T-helper 2 cell treated with Interferon-gamma antibody and Interleukin-4, amounts not matched to agents 100 ng/mL and 5 ng/mL, for 36 hours (primary cell): ENCODE data around the gene ANGPT4. TPM values are rescaled to one million over a fixed set of nuclear protein-coding genes. Genes with fewer than 3 reads are reported as not detected.

Experiments
- intact Hi-C: fragments of 100-400 bp; cut with micrococcal nuclease; formaldehyde crosslinking; loops from one replicate; pipeline ENCODE4 v1.15.1; 2023
- total RNA-seq: library from RNA; stranded (reverse); gene quantifications from 2 replicates; pipeline ENCODE4 v1.2.3, GENCODE V29; 2022

Gene ANGPT4
- total RNA-seq, 1 donor from 2014 or later = not detected

DNA sequence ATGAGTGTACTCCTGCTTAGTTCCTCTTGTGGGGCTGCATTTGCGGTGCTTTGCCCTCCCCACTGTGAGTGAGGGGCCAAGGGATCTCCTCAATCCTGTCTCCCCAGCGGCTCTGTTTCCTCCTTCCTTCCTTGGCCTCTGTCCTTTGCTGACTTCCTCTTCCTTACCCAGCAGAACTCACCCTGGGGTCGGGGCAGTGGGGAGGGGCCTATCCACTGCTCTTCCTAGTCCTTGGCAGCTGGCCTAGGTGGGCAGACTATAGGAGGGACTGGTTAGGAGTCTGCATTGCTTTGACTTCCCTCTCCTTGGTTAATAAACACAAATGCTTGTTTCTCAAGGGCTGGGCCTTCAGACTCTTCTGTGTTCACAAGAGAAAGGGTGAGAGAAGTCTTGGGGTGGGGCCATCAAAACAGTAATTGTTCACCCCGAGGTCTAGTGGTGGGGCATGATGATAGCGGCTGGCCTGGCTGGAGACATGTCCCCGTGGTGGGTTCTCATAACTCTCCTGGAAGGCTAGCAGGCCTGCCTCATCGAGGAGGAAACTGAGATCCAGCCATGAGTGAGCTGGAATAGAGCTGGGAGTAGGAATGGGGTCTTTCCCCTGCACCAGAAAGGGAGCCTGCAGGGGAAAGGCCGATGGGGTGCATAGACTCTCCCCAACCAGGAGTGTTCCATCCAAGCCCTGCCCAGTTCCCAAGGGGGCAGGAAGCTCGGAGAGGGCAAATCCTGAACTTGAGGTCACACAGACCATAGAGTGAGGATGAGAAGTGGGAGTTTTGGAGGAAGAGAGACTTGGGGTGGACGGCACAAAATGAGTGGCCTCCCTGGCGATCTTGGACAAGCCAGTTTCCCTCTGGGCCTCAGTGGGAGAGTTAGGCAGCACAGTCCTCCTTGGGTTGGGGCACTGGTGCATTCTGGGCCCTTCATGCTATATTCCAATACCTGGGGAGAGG lies 69.9 kb downstream of the ANGPT4 start:
- intact Hi-C loops = loop anchor here (10.0 kb wide), 1 partner anchor 809 kb away; the partner anchor contains the start of gene SIRPG

DNA sequence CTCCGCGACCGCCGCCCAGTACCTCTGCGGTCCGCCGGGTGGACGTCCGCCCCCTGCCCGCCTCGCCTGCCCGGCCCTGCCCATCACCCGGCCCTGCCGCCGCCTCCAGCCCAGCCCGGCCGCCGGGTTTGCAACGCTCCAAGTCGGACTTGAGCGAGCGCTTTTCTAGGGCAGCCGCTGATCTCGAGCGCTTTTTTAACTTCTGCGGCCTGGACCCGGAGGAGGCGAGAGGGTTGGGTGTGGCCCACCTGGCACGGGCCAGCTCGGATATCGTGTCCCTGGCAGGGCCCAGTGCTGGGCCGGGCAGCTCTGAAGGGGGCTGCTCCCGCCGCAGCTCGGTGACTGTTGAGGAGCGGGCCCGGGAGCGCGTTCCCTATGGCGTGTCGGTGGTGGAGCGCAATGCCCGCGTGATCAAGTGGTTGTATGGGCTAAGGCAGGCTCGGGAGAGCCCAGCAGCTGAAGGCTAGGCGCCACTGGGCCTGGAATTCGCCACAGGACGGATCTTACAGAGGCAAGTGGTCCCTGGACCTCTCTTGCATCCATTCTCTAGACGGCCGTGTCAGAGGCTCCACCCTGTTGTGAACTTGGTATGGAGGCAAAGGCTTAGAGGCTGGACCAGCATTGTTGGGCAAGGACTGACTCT lies 70.8 kb downstream of the ANGPT4 start:
- intact Hi-C loops = loop anchor here (10.0 kb wide), 1 partner anchor 809 kb away; the partner anchor contains the start of gene SIRPG

DNA sequence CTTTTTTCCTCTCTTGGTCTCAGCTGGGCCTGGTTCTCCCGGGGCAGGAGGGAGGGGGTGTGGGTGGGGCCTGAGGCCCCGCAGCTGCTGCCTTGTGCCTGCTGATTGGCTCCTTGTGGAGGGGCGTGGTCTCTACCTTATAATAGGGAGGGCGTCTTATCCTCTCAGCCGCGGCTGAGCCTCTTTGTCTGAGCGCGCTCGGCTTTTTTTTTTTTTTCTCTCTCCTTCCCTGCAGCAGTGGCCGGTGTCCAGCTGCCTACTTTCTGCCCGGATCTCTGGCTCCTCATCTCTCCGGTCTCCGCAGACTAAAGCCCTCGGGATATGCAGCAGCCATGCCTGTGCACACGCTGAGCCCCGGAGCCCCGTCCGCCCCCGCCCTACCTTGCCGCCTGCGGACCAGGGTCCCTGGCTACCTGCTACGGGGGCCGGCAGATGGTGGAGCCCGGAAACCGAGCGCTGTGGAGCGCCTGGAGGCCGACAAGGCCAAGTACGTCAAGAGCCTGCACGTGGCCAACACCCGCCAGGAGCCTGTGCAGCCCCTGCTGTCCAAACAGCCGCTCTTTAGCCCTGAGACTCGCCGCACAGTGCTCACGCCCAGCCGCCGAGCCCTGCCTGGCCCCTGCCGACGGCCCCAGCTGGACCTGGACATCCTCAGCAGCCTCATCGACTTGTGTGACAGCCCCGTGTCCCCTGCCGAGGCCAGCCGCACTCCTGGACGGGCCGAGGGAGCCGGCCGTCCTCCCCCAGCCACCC lies 71.5 kb downstream of the ANGPT4 start:
- intact Hi-C loops = loop anchor here (1.0 to 10.0 kb wide), 2 partner anchors 11 to 810 kb away; partner anchors contain the start of genes FAM110A and SIRPG

DNA sequence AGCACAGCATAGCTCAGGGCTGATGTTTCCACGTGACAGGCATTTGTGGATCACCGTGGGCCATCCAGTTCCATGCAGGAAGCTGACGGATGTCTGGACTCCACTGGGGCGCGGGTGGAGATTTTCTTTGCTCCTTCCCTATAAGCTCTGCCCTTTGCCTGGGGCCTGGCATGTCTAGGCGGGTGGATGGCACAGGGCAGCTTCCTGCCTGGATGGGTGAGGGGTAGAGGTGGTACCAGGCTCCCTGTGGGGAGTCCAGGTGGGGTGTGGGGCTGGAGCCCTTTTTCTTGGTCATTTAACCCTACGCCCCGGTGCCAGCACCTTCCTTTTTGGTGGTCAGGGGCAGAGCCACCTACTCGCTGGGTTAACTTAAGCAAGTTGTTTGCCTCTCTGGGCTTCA lies 72.2 kb downstream of the ANGPT4 start:
- intact Hi-C loops = loop anchor here (1.0 to 10.0 kb wide), 2 partner anchors 11 to 811 kb away; partner anchors contain the start of genes FAM110A and SIRPG

DNA sequence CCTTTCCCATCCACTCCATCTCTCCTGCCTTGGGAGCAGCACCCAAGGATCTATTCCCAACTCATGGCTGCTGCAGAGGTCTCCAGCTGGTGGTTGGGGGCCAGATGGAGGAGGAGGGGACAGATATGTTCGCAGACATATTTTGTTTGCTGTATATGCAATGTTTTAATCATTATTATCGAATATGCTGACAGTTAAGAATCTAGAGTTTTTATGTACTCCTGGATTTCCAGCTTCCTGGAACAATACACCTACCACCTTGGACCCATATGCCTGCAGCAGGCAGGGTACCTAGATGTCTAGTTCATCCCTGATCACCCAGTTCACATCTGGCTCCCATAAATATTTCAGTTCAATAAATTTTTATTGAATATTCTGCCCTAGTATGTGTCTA lies 73.6 kb downstream of the ANGPT4 start:
- intact Hi-C loops = loop anchor here (10.0 kb wide), 1 partner anchor 812 kb away; the partner anchor contains the start of gene SIRPG

DNA sequence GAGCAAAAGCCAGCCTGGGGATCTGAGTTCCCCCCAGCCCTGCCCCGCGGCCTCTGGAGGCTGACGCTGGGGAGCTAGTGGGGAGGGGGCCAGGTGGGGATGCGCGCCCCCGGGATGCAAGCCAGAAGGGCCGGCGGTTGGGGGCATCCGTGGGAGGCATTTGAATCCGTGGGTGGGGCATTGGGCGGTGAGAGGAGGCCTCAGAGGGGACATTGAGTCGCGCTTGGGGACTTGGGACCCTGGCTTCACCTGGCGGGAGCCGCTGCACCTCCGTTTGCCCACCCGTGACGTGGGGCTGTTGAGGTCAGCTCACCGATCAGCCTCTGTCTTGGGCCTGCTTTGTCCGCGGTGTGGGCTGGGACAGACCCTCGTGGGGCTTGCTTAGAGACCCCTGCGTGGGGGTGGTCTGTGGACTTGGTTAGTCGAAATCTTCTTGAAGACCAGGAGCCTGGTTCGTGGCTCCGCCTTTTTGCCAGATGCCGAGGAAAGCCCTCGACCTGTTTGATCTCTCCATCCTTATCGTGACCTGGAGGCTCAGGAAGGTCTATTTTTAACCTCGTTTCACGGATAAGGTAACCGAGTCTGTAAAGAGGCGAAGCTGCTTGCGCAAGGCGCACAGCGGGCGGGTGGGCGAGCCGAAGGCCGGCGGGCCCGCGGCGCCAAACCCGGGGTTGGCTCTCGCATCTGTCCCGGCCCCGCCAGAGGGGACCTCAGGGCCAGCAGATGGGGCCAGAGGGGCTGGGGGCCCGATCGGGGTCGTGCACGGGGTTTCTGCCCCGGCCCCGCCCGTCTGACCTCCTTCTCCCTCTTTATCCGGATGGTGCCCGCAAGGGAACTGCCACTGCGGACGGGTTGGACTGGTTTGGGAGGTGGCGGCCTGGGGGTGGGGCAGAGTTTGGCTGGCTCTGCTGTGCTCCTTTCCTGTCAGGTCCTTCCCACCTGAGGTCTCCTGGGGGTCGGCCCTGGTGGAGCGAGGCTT lies 74.3 kb downstream of the ANGPT4 start:
- intact Hi-C loops = loop anchor here (10.0 kb wide), 1 partner anchor 813 kb away; the partner anchor contains the start of gene SIRPG

DNA sequence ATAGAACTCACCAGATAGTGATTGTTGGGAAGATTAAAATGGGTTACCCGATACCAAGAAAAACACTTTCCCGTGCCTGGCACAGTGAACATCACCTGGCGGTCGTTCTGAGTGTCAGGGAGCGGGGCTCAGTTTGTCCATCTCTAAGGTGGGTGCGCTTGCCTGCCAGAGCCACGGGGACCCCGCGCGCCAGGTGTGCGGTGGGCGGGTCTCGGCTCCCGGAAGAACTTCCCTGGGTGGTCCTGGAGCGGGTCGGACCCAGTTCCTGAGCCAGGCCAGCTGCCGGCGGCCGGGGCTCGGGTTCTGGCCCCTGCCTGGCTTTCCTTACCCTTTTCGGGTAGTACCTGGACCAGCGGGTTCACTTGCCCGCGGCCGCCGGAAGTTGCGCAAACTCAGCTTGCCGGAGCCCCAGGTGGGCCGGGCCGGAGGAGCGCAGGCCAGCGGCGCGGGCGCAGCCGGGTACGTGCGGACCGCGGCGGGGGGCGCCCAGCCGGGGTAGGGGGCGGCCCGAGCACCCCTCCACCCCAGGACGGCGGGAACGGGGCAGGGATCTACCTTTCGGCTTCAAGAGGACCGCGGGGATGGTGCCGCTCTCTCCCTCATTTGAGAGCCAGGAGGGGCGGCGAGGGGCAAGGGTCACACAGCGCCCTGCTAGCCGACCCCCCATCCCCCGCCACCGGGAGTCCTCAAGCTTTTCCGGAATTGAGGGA lies 75.1 kb downstream of the ANGPT4 start:
- intact Hi-C loops = loop anchor here (10.0 kb wide), 1 partner anchor 814 kb away; the partner anchor contains the start of gene SIRPG

DNA sequence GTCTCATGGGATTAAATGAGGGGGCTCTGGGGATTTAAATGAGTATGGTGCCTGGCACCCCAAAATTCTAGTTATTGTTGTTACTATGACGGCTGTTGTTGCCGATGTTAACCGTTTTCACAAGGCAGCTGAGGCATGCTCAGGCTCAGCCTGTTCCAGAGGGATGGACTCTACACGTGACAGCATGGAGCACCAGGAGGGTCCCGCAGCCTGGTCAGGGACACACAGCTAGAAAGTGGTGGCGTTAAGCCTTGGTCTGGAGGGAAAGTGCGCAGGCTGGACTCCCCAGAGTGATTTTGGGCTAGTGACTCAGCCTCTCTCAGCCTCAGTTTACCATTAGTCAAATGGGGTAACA lies 75.7 kb downstream of the ANGPT4 start:
- intact Hi-C loops = loop anchor here (10.0 kb wide), 1 partner anchor 814 kb away; the partner anchor contains the start of gene SIRPG

DNA sequence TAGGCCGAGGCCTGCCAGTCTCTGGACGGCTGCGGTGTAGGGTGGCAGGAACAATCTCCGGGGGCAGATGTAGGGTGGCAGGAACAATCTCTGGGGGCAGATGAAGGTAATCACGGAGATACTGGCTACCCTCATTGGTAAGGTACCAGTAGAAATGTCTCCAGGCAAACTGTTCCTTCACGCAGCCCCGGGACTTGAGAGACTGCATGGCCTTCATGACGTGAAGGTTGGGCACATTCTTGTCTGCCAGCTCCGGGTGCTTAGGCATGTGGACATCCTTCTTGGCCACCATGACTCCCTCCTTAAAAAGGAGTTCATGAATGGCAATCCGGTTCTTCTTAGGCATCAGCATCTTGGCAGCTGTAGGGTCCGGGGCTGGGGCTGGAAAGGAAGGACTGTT lies 76.5 kb downstream of the ANGPT4 start:
- intact Hi-C loops = loop anchor here (10.0 kb wide), 3 partner anchors 435 to 1265 kb away; partner anchors contain the start of genes RBCK1, SIRPG and STK35

DNA sequence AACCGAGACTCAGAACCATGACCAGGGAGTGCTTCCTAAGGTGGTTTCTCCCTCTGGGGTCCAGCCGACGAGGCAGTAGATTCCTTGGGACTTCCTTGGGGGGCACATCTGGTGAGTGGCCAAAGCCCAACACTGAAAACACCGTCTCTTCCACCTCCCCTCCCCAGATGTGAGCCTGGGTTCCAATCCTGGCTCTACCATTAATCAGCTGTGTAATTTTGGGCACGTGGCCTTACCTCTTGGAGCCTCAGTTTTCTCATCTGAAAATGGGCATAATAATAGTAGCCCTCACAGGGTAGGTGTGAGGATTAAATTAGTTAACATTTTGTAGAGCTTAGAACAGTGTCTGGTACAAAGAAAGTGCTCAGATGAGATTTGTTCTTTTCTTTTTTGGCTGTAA lies 77.1 kb downstream of the ANGPT4 start:
- intact Hi-C loops = loop anchor here (10.0 kb wide), 2 partner anchors 434 to 1266 kb away; partner anchors contain the start of genes RBCK1 and STK35

DNA sequence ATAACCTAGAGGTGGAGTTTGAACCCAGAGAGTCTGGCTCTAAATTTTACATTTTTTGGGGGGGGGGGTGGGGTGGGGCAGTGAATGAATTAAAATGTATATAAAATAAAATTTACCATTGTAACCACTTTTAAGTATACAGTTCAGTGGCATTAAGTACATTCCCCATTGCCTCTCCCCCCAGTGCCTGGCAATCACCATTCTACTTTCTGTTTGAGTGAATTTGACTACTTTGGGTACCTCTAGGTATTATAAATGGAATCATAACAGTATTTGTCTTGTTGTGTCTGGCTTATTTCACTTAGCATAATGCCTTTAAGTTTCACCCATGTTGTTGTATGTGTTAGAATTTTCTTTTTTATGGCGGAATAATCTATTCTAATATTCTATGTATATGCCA lies 79.9 kb downstream of the ANGPT4 start:
- intact Hi-C loops = loop anchor here (10.0 kb wide), 2 partner anchors 431 to 1269 kb away; partner anchors contain the start of genes RBCK1 and STK35

DNA sequence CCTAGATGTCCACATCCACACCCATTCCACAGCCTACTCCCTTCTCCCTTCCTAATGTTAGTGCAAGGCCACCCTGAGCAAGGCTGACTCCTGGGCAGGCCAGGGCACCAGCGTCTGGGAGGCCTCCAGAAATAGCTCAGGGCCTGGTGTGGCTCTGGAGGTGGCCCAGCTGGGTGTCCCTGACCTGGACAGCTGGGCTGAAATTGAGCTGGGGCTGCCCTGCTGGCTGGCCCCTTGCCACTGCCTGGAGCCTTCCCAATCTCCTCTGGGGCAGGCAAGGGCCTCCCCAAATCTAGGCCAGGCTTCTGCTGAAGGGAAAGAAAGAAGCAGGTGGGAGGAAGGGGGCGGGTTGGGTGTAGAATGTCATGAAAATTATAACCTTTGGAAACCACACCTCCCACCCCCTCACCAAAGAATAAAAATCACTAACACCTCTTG lies 80.5 kb downstream of the ANGPT4 start:
- intact Hi-C loops = loop anchor here (10.0 kb wide), 2 partner anchors 431 to 1269 kb away; partner anchors contain the start of genes RBCK1 and STK35

DNA sequence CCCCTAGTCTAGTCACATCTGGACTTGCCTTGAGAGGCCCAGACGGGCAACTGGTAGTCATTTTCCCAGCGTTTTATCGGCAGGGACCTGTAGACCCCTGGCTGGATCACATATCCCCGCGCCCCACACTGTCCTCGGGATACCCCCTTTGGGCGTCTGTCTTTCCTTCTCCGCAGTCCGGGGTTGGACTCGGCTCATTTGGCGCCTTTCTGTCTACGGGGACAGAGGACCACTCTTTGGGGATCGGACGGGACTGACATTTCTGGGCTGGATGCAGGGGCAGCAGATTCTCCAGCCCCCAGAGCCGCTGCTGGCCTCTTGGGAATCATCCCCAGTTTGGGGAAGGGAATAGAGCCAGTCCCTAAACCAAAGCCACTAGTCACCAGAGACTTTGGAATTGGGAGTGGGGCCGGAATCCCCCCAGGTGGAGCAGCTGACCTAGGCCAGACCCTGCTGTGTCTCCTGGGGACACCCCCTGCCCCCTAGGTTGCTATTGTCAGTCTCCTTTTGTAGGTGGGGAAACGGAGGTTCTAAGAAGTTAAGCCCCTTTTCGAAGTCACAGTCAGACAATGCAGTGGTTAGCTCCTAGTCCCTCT lies 81.9 kb downstream of the ANGPT4 start:
- intact Hi-C loops = loop anchor here (10.0 kb wide), 2 partner anchors 429 to 1271 kb away; partner anchors contain the start of genes RBCK1 and STK35

DNA sequence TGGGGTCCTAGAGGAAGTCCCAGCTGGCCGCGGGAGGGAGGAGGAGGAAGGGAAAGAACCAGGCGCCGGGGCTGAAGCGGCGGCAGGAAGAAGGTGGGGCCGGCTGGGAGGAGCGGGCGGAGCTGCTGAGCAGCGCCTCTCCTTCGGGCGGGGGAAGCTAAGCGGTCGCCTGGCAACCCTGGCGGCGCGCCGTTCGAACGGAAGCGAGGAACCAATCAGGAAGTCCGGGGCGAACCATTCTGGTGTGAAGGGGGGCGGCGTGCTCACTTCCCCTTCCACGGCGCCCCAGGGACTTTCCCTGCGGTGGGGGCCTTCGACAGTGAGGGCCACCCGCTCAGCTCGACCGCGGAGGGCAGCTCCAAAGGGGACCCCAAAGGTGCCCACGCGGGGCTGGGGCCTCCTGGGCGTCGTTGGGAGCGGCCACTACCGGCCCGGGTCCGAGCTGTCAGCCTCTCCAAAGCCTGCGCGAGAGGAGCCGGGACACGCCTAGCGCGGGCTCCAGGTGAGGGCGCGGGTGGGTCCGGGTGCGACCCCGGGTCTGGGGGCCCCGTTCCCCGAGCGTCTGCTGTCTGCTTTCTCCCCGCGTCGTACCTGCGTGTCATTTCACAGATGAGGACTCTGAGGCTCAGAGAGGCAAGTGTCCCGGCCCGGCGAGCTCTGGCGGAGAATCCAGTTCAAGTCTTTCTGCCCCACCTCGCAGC lies 82.5 kb downstream of the ANGPT4 start, which contains the start of gene FAM110A:
FAM110A (plus strand) TSS at position 266 of the 701 bp plus-strand sequence. CDS start 11,090 bp downstream, outside the sequence.
- intact Hi-C loops = loop anchor here (1.0 to 10.0 kb wide), 4 partner anchors 11 to 1271 kb away; partner anchors contain the start of genes PSMF1, RBCK1 and STK35

DNA sequence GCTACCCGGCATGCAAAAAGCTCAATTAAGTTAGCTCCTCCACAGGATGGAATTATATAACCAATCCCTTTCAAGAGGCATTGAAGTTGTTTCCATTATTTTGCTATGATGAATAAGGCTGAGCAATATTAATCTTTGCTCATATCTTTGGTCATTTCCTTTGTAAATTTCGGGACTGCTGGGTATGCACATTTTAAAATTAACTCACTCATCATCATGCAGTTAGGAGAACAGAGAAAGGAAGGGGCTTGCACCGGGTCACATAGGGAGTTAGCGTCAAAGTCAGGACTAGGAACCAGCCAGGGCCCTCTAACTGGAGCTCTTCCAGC lies 83.0 kb downstream of the ANGPT4 start:
- intact Hi-C loops = loop anchor here (1.0 to 10.0 kb wide), 4 partner anchors 11 to 1272 kb away; partner anchors contain the start of genes PSMF1, RBCK1 and STK35

DNA sequence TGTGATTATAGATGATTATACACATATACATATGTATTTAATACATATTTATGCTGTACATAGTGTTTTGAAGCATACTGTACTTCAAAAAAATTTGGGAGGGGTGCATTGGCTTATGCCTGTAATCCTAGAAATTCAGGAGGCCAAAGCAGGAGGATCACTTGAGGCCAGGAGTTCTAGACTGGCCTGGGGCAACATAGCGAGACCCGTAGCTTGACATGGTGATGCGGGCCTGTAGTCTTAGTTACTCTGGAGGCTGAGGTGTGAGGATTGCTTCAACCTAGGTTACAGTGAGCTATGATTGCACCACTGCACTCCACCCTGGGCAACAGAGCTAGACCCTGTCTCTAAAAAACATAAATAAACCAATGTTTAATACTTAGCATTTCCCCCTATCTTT lies 84.2 kb downstream of the ANGPT4 start:
- intact Hi-C loops = loop anchor here (2.0 to 10.0 kb wide), 3 partner anchors 287 to 1273 kb away; partner anchors contain the start of genes PSMF1, RBCK1 and STK35

DNA sequence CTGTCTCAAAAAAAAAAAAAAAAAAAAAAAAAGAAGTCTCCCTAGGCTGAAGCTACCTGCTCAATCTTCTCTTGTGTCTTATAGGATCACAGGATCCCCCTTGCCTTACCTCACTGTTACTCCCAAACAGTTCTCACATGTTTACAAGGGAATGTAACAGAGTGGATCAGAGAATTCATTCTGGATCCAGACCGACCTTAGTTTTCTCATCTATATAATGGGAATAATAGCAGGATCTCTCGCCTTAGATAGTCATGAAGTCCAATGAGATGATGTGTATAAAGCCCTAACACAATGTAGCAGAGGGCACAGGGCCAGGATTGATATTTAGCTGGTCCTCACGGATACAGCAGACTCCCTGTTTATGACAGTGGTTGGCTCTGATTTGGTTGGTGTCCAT lies 84.9 kb downstream of the ANGPT4 start:
- intact Hi-C loops = loop anchor here (10.0 kb wide), 2 partner anchors 426 to 1274 kb away; partner anchors contain the start of genes RBCK1 and STK35
